HepG2 (cell line): ENCODE measurements around the gene TRIM54. TPM values are rescaled to one million over a fixed set of nuclear protein-coding genes. Genes with fewer than 3 reads are reported as not detected.

ENCODE experiments used
- DPF2 ChIP-seq: sonication (generic); formaldehyde crosslinking; IDR thresholded peaks from 2 replicates; pipeline ENCODE4 v1.4.0; 2020; ENCODE audit warnings: mild to moderate bottlenecking, low read depth, missing genetic modification reagents, borderline replicate concordance
- GABPA ChIP-seq, 2 experiments: IDR thresholded peaks; 2 replicates each; pipeline ENCODE4 v1.6.1; 2011 to 2016; ENCODE audit warnings: low read depth in 2 of 2, low read length in 1 of 2, missing biosample characterization in 1 of 2, missing genetic modification characterization in 1 of 2
- IRF2 ChIP-seq: IDR thresholded peaks from 2 replicates; pipeline ENCODE4 v1.6.1; 2018; ENCODE audit warnings: missing genetic modification reagents, missing compliant biosample characterization
- MIXL1 ChIP-seq: IDR thresholded peaks from 2 replicates; pipeline ENCODE4 v1.6.1; 2016
- NFE2L2 ChIP-seq: fragments of 150-350 bp; IDR thresholded peaks from 2 replicates; pipeline ENCODE4 v1.6.1; 2014; ENCODE audit warnings: low read length
- SKI ChIP-seq: fragments of 450-650 bp; IDR thresholded peaks from one replicate; pipeline ENCODE4 v1.6.1; 2018; ENCODE audit warnings: mild to moderate bottlenecking; ENCODE audit not compliant: partially characterized antibody
- ZBTB20 ChIP-seq: sonication (generic); formaldehyde crosslinking; IDR thresholded peaks from 2 replicates; pipeline ENCODE4 v1.8.1; 2023; ENCODE audit warnings: missing genetic modification reagents, low read depth, mild to moderate bottlenecking, borderline replicate concordance
- ZNF337 ChIP-seq: sonication (generic); formaldehyde crosslinking; IDR thresholded peaks from 2 replicates; pipeline ENCODE4 v1.5.1; 2020; ENCODE audit warnings: missing genetic modification reagents, low read depth, mild to moderate bottlenecking, borderline replicate concordance
- ZNF670 ChIP-seq: sonication (generic); formaldehyde crosslinking; IDR thresholded peaks from 2 replicates; pipeline ENCODE4 v1.8.0; 2022; ENCODE audit warnings: mild to moderate bottlenecking, missing genetic modification reagents, borderline replicate concordance
- polyA plus RNA-seq, 8 experiments: library from polyadenylated mRNA; depleted of rRNA in 3 of 8; stranded (reverse) in 7 of 8; unstranded in 1 of 8; fragments of >200 nt; fragmentation: Illumina TruSeq in 4 of 8; extraction: Trizol in 4 of 8; gene quantifications; 2 replicates each; pipeline versions ENCODE4 v1.2.1 to v1.2.3, GENCODE V29; 2011 to 2016; ENCODE audit warnings: low read depth in 4 of 8, missing spikeins in 1 of 8, mixed read lengths in 1 of 8; ENCODE audit not compliant: insufficient read depth in 1 of 8
- total RNA-seq, 5 experiments: library from RNA; depleted of rRNA; stranded (reverse); fragments of >200 nt; fragmentation: Illumina TruSeq; extraction: Trizol; gene quantifications; 2 replicates each; pipeline ENCODE4 v1.2.3, GENCODE V29; 2016; ENCODE audit warnings: low read depth in 1 of 5
- TF ChIP-seq, protein P1 (sequence below), 2 experiments: sonication (generic) in 1 of 2; formaldehyde crosslinking in 1 of 2; IDR thresholded peaks; 2 replicates each; pipeline versions ENCODE4 v1.6.1 to v1.9.0; 2014 to 2022; ENCODE audit warnings: antibody characterized with exemption in 1 of 2, borderline replicate concordance in 1 of 2, inconsistent platforms in 1 of 2, low read depth in 1 of 2, missing genetic modification reagents in 1 of 2
- TF ChIP-seq, protein P2 (sequence below): sonication (generic); formaldehyde crosslinking; IDR thresholded peaks from 2 replicates; pipeline ENCODE4 v1.4.0; 2020; ENCODE audit warnings: low read depth, missing genetic modification reagents
- TF ChIP-seq, protein P3 (sequence below): IDR thresholded peaks from 2 replicates; pipeline ENCODE4 v1.6.1; 2018; ENCODE audit warnings: missing genetic modification reagents, mild to moderate bottlenecking, missing compliant biosample characterization
- TF ChIP-seq, protein P4 (sequence below): sonication (generic); formaldehyde crosslinking; conservative IDR thresholded peaks from 2 replicates; pipeline ENCODE4 v1.4.0; 2020; ENCODE audit warnings: missing genetic modification reagents
- TF ChIP-seq, protein P5 (sequence below), 2 experiments: fragments of 450-650 bp in 1 of 2; sonication (generic) in 1 of 2; formaldehyde crosslinking; IDR thresholded peaks; 2 replicates each; pipeline versions ENCODE4 v1.5.0 to v1.8.0; 2020 to 2022; ENCODE audit warnings: mild to moderate bottlenecking in 1 of 2, missing genetic modification reagents in 1 of 2

The TRIM54 gene
- total and polyA plus RNA-seq, 2 of the 13 experiments (the other 11 are each of a cell fraction or from before 2014, with no cell fraction given) = 0.07 to 0.13 TPM

DNA sequence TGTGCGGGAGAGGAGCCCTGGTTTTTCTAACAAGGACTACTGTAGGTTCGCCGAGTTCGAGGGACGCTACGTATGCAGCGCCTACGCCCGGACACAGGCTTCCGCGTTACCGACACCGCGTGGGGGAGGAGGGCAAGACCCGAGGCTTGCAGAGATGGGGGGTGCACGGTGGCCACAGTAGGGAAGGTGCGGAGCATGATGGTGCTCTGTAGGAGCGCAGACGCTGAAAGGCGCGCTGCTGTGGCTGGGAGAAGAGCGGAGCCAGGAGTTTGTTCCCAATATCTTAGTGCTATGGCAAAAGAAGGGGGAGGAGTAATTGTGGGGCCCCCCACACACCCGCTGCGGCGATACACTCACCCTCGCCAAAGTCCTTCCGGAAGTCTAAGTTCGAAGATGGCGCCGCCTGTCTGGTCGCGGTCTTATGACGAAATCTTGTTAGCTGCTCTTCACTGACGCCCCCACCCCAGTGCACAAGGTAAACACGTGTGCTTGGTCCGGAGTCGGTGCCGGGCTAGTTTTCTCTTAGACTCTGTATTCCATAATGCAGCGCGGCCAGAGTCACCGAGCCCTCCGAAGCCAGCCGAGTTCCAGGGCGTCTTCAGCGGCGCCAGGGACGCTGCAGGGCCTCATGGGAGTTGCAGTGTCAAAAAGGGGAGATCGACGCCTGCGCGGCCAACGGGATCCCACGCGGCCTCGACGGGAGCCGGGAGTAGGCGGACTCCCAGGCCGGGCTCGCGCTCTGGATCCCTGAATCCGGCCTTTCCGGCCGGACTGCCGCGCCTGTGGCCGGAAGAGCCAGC lies 74.4 kb downstream of the TRIM54 start, which contains the start of gene GTF3C2 (continued):
- TF ChIP-seq, protein P1, sequence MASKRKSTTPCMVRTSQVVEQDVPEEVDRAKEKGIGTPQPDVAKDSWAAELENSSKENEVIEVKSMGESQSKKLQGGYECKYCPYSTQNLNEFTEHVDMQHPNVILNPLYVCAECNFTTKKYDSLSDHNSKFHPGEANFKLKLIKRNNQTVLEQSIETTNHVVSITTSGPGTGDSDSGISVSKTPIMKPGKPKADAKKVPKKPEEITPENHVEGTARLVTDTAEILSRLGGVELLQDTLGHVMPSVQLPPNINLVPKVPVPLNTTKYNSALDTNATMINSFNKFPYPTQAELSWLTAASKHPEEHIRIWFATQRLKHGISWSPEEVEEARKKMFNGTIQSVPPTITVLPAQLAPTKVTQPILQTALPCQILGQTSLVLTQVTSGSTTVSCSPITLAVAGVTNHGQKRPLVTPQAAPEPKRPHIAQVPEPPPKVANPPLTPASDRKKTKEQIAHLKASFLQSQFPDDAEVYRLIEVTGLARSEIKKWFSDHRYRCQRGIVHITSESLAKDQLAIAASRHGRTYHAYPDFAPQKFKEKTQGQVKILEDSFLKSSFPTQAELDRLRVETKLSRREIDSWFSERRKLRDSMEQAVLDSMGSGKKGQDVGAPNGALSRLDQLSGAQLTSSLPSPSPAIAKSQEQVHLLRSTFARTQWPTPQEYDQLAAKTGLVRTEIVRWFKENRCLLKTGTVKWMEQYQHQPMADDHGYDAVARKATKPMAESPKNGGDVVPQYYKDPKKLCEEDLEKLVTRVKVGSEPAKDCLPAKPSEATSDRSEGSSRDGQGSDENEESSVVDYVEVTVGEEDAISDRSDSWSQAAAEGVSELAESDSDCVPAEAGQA (IDR thresholded peaks at IDR 0.05; ENCODE audit: low read depth) = peak; percentile 94
- TF ChIP-seq, protein P1 (CRISPR knock-in tag; IDR thresholded peaks at IDR 0.05; ENCODE audit: borderline replicate concordance) = no peak
- TF ChIP-seq, protein P2, sequence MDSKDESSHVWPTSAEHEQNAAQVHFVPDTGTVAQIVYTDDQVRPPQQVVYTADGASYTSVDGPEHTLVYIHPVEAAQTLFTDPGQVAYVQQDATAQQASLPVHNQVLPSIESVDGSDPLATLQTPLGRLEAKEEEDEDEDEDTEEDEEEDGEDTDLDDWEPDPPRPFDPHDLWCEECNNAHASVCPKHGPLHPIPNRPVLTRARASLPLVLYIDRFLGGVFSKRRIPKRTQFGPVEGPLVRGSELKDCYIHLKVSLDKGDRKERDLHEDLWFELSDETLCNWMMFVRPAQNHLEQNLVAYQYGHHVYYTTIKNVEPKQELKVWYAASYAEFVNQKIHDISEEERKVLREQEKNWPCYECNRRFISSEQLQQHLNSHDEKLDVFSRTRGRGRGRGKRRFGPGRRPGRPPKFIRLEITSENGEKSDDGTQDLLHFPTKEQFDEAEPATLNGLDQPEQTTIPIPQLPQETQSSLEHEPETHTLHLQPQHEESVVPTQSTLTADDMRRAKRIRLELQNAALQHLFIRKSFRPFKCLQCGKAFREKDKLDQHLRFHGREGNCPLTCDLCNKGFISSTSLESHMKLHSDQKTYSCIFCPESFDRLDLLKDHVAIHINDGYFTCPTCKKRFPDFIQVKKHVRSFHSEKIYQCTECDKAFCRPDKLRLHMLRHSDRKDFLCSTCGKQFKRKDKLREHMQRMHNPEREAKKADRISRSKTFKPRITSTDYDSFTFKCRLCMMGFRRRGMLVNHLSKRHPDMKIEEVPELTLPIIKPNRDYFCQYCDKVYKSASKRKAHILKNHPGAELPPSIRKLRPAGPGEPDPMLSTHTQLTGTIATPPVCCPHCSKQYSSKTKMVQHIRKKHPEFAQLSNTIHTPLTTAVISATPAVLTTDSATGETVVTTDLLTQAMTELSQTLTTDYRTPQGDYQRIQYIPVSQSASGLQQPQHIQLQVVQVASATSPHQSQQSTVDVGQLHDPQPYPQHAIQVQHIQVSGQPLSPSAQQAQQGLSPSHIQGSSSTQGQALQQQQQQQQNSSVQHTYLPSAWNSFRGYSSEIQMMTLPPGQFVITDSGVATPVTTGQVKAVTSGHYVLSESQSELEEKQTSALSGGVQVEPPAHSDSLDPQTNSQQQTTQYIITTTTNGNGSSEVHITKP (CRISPR knock-in tag) = peak; percentile 96
- TF ChIP-seq ZBTB20 (CRISPR knock-in tag) = peak; percentile 64
- peak; percentile 57 for TF ChIP-seq GABPA (IDR thresholded peaks at IDR 0.05; ENCODE audit: low read depth, low read length)
- peak; percentile 90 for TF ChIP-seq GABPA (CRISPR knock-in tag; IDR thresholded peaks at IDR 0.05; ENCODE audit: low read depth)
- TF ChIP-seq SKI = peak; percentile 69
- TF ChIP-seq ZNF337 (CRISPR knock-in tag) = no peak
- peak; percentile 54; the same call in 1 of the 2 replicates for TF ChIP-seq MIXL1
- TF ChIP-seq, protein P3, sequence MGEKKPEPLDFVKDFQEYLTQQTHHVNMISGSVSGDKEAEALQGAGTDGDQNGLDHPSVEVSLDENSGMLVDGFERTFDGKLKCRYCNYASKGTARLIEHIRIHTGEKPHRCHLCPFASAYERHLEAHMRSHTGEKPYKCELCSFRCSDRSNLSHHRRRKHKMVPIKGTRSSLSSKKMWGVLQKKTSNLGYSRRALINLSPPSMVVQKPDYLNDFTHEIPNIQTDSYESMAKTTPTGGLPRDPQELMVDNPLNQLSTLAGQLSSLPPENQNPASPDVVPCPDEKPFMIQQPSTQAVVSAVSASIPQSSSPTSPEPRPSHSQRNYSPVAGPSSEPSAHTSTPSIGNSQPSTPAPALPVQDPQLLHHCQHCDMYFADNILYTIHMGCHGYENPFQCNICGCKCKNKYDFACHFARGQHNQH (CRISPR knock-in tag) = peak; percentile 43; the same call in 1 of the 2 replicates
- peak; percentile 19; the same call in 1 of the 2 replicates for TF ChIP-seq DPF2 (CRISPR knock-in tag)
- TF ChIP-seq, protein P4, sequence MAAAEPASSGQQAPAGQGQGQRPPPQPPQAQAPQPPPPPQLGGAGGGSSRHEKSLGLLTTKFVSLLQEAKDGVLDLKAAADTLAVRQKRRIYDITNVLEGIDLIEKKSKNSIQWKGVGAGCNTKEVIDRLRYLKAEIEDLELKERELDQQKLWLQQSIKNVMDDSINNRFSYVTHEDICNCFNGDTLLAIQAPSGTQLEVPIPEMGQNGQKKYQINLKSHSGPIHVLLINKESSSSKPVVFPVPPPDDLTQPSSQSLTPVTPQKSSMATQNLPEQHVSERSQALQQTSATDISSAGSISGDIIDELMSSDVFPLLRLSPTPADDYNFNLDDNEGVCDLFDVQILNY (CRISPR knock-in tag) = peak; percentile 78
- peak; percentile 67 for TF ChIP-seq IRF2 (CRISPR knock-in tag)
- TF ChIP-seq, protein P5, sequence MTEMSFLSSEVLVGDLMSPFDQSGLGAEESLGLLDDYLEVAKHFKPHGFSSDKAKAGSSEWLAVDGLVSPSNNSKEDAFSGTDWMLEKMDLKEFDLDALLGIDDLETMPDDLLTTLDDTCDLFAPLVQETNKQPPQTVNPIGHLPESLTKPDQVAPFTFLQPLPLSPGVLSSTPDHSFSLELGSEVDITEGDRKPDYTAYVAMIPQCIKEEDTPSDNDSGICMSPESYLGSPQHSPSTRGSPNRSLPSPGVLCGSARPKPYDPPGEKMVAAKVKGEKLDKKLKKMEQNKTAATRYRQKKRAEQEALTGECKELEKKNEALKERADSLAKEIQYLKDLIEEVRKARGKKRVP (CRISPR knock-in tag; IDR thresholded peaks at IDR 0.05) = peak in 1 of 2 experiments; percentile 70; a peak in 1 of 4 replicates
- TF ChIP-seq NFE2L2 = no peak
- TF ChIP-seq ZNF670 (CRISPR knock-in tag) = peak; percentile 89
